Neuronal stem cell (in vitro differentiated cells): ENCODE measurements around the gene MARK3.
"Not testable (repeated sequence)": the region's sequence is repeated elsewhere in the genome, so short reads cannot be mapped to it uniquely, and the experiment has no call there.

Experiments
- DNase-seq: peaks from one replicate; pipeline ENCODE4 v3.0.0-alpha.2; 2013; ENCODE audit warnings: low spot score
- H2AFZ ChIP-seq: one replicate; pipeline ENCODE4 v1.6.1; 2013; ENCODE audit warnings: mild to moderate bottlenecking, low read length, inconsistent platforms
- H2AK5ac ChIP-seq: 2 replicates; pipeline ENCODE4 v1.6.1; 2013; ENCODE audit warnings: low read depth, mild to moderate bottlenecking, inconsistent platforms, low read length, moderate library complexity, mixed read lengths
- H2BK120ac ChIP-seq: 2 replicates; pipeline ENCODE4 v1.6.1; 2013; ENCODE audit warnings: low read depth, mild to moderate bottlenecking, inconsistent platforms, low read length, moderate library complexity, mixed read lengths
- H2BK12ac ChIP-seq: one replicate; pipeline ENCODE4 v1.6.1; 2013; ENCODE audit warnings: low read length, inconsistent platforms
- H2BK15ac ChIP-seq: 2 replicates; pipeline ENCODE4 v1.6.1; 2013; ENCODE audit warnings: mild to moderate bottlenecking, low read length, inconsistent platforms, mixed read lengths
- H2BK5ac ChIP-seq: one replicate; pipeline ENCODE4 v1.6.1; 2013; ENCODE audit warnings: inconsistent platforms, mild to moderate bottlenecking, low read length, moderate library complexity
- H3K14ac ChIP-seq: one replicate; pipeline ENCODE4 v1.6.1; 2013; ENCODE audit warnings: low read length, inconsistent platforms
- H3K18ac ChIP-seq: 2 replicates; pipeline ENCODE4 v1.6.1; 2013; ENCODE audit warnings: low read length, inconsistent platforms
- H3K23ac ChIP-seq: 2 replicates; pipeline ENCODE4 v1.6.1; 2013; ENCODE audit warnings: low read depth, mild to moderate bottlenecking, mixed read lengths, low read length, inconsistent platforms; ENCODE audit not compliant: poor library complexity
- H3K27ac ChIP-seq: replicated peaks from 3 replicates; pipeline ENCODE4 v1.5.1; 2013; ENCODE audit warnings: low read length, inconsistent platforms
- H3K27me3 ChIP-seq, 3 experiments: 2 replicates each; pipeline ENCODE4 v1.6.1; 2013; ENCODE audit warnings: low read length in 3 of 3, mild to moderate bottlenecking in 2 of 3, inconsistent platforms in 1 of 3, low read depth in 1 of 3, mixed read lengths in 1 of 3, moderate library complexity in 1 of 3; ENCODE audit not compliant: control insufficient read depth in 3 of 3, insufficient read depth in 3 of 3
- H3K36me3 ChIP-seq, 2 donors: replicated peaks in 1 of 2; 2 replicates each; pipeline ENCODE4 v1.6.1; 2013; ENCODE audit warnings: low read length in 2 of 2; ENCODE audit not compliant: control insufficient read depth in 2 of 2, insufficient read depth in 2 of 2
- H3K4ac ChIP-seq: 2 replicates; pipeline ENCODE4 v1.6.1; 2013; ENCODE audit warnings: inconsistent platforms, mild to moderate bottlenecking, low read length, moderate library complexity
- H3K4me1 ChIP-seq, 2 donors: 1 replicate in 1 of 2; 2 replicates in 1 of 2; pipeline ENCODE4 v1.6.1; 2013; ENCODE audit warnings: low read length in 2 of 2, low read depth in 1 of 2; ENCODE audit not compliant: control insufficient read depth in 2 of 2, insufficient read depth in 1 of 2
- H3K4me2 ChIP-seq: one replicate; pipeline ENCODE4 v1.6.1; 2013; ENCODE audit warnings: mild to moderate bottlenecking, low read length, inconsistent platforms; ENCODE audit not compliant: insufficient read depth, poor library complexity, severe bottlenecking
- H3K4me3 ChIP-seq, 2 donors: 2 replicates each; pipeline ENCODE4 v1.5.1; 2013; ENCODE audit warnings: low read length in 2 of 2, mild to moderate bottlenecking in 2 of 2, inconsistent platforms in 1 of 2, moderate library complexity in 1 of 2
- H3K79me1 ChIP-seq: one replicate; pipeline ENCODE4 v1.6.1; 2013; ENCODE audit warnings: low read depth, mild to moderate bottlenecking, inconsistent platforms, low read length, moderate library complexity
- H3K9ac ChIP-seq: one replicate; pipeline ENCODE4 v1.6.1; 2013; ENCODE audit warnings: mild to moderate bottlenecking, low read depth, low read length, inconsistent platforms; ENCODE audit not compliant: poor library complexity
- H3K9me3 ChIP-seq, 2 donors: replicated peaks in 1 of 2; 2 replicates each; pipeline versions ENCODE3 to v1.6.1; 2013; ENCODE audit warnings: low read length in 2 of 2, mild to moderate bottlenecking in 2 of 2, inconsistent platforms in 1 of 2, low read depth in 1 of 2, mixed read lengths in 1 of 2, moderate library complexity in 1 of 2; ENCODE audit not compliant: control insufficient read depth in 2 of 2, insufficient read depth in 1 of 2
- H4K8ac ChIP-seq: one replicate; pipeline ENCODE4 v1.6.1; 2013; ENCODE audit warnings: low read depth, mild to moderate bottlenecking, inconsistent platforms, low read length, moderate library complexity
- H4K91ac ChIP-seq: one replicate; pipeline ENCODE4 v1.6.1; 2013; ENCODE audit warnings: low read length, low read depth, mild to moderate bottlenecking, inconsistent platforms; ENCODE audit not compliant: poor library complexity
- WGBS, 2 donors: extraction: QIAGEN DNeasy Blood & Tissue Kit; methylation state at CpG; one replicate each; pipeline ENCODE4 v1.1.7; 2013; ENCODE audit warnings: missing lambda C conversion rate in 2 of 2, mixed read lengths in 1 of 2; ENCODE audit not compliant: insufficient read length in 2 of 2, insufficient replicate concordance in 1 of 2; ENCODE audit errors: extremely low coverage in 2 of 2; 5-methylcytosine and 5-hydroxymethylcytosine counted together

The MARK3 gene

DNA sequence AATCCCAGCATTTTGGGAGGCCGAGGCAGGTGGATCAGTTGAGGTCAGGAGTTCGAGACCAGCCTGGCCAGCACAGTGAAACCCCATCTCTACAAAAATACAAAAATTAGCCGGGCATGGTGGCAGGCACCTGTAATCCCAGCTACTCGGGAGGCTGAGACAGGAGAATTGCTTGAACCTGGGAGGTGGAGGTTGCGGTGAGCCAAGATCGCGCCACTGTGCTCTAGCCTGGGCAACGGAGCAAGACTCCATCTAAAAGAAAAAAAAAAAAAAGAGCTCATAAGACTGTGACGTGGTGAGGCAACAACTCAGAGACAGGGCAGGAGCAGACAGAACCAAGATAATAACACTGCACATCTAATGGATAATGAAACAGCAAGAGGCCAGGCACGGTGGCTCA is 27.7 kb upstream of the MARK3 start:
- not testable (repeated sequence) for H3K4me2 ChIP-seq, H3K23ac ChIP-seq, H3K18ac ChIP-seq, DNase-seq, H2BK12ac ChIP-seq, H3K27me3 ChIP-seq, H4K8ac ChIP-seq, H2BK15ac ChIP-seq, H3K36me3 ChIP-seq, H2AFZ ChIP-seq, H3K14ac ChIP-seq, H3K9me3 ChIP-seq, H3K27ac ChIP-seq, H2BK120ac ChIP-seq, H2AK5ac ChIP-seq, H3K4ac ChIP-seq, H3K4me1 ChIP-seq, H3K79me1 ChIP-seq, H3K9ac ChIP-seq, H4K91ac ChIP-seq, H2BK5ac ChIP-seq, H3K4me3 ChIP-seq
- WGBS, 2 donors = no CpG with 5 or more reads among the region's 10 CpGs

DNA sequence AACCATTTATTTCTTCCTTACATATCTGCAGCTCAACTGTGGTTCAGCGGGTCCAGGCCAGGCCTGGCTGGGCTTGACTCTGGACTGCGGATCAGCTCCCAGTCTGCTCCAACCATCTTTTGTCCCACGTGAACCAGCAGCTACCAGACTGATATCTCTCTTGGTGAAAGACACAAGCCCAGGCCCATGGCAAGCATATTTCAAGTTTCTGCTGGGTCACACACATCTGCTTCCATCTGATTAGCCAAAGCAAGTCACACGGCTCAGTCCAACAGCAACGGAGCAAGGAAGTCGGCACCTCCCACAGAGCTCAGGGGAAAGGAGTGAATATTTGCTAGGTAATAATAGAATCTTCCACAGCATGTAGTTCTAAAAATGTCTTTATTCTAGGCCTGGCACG is 24.7 kb upstream of the MARK3 start:
- H3K4me2 ChIP-seq = no peak overlapping the region
- peaks cover 0 to 5% of the 10 kb centered on the region in 2 donors for H3K9me3 ChIP-seq
- H2BK120ac ChIP-seq = no peak overlapping the region
- no peak overlapping the region for H3K14ac ChIP-seq
- no peak overlapping the region for H3K9ac ChIP-seq
- no peaks in the 10 kb centered on the region for H3K79me1 ChIP-seq
- H3K4me1 ChIP-seq = no peaks in the 10 kb centered on the region
- no peak overlapping the region for H3K4me3 ChIP-seq
- no peaks in the 10 kb centered on the region for H3K27me3 ChIP-seq
- no peak overlapping the region for H3K18ac ChIP-seq
- H4K8ac ChIP-seq = no peak overlapping the region
- no peak for DNase-seq
- H2BK12ac ChIP-seq = no peak overlapping the region
- H3K4ac ChIP-seq = no peak overlapping the region
- no CpG with 5 or more reads among the region's 7 CpGs for WGBS, 2 donors
- H2AFZ ChIP-seq = no peak overlapping the region
- H3K23ac ChIP-seq = no peak overlapping the region
- no peak overlapping the region for H2AK5ac ChIP-seq
- no peak overlapping the region for H3K27ac ChIP-seq
- no peak overlapping the region for H4K91ac ChIP-seq
- no peaks in the 10 kb centered on the region for H3K36me3 ChIP-seq
- no peak overlapping the region for H2BK5ac ChIP-seq
- H2BK15ac ChIP-seq = no peak overlapping the region

DNA sequence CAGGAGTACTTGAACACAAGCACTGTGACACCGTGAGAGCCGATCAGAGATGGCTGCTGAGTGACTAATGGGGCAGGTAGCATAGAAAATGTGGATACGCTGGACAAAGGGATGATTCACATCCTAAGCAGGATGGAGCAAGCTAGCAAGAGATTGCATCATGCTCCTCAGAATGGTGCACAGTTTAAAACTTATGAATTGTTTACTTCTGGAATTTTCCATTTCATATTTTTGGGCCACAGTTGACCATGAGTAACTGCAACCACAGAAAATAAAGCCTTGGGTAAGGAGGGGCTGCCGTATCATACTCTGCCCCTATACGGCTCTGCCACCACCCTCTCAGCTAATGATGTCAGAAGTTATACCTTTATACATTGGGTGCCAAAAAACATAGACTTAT is 23.3 kb upstream of the MARK3 start:
- Histone ChIP-seq H2AFZ (no peak overlapping the region), H2BK15ac (no peak overlapping the region), H2BK120ac (no peak overlapping the region), H3K4ac (no peak overlapping the region), H3K27me3 (no peaks in the 10 kb centered on the region), H3K9ac (no peak overlapping the region), H3K4me1 (no peaks in the 10 kb centered on the region), H3K36me3 (no peaks in the 10 kb centered on the region), H2AK5ac (no peak overlapping the region), H3K27ac (no peak overlapping the region), H4K8ac (no peak overlapping the region), H4K91ac (no peak overlapping the region), H3K79me1 (no peaks in the 10 kb centered on the region), H3K4me2 (no peak overlapping the region), H3K14ac (no peak overlapping the region), H3K9me3 (peaks cover 0 to 5% of the 10 kb centered on the region in 2 donors), H3K18ac (no peak overlapping the region), H3K4me3 (peak overlapping the region in 1 of 2 donors; percentile 10), H2BK12ac (no peak overlapping the region), H3K23ac (no peak overlapping the region), H2BK5ac (no peak overlapping the region)
- DNase-seq = no peak
- no CpG with 5 or more reads among the region's 5 CpGs for WGBS, 2 donors

DNA sequence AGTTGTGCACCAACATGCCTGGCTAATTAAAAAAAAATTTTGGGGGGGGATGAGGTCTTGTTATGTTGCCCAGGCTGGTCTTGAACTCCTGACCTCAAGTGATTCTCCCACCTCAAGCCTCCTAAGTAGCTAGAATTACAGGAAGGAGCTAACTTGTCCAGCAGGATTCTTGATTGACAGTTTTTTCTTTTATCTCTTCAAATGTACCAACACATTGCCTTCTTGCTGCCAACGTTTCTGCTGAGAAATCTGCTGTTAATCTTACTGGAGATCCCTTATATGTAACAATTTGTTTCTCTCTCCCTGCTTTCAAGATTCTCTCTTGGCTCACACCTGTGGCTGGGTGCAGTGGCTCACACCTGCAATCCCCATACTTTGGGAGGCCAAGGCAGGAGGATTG is 22.4 kb upstream of the MARK3 start:
- no peaks in the 10 kb centered on the region for H3K4me1 ChIP-seq
- no peak overlapping the region for H2BK120ac ChIP-seq
- no peaks in the 10 kb centered on the region for H3K36me3 ChIP-seq
- H3K79me1 ChIP-seq = no peaks in the 10 kb centered on the region
- H2BK12ac ChIP-seq = no peak overlapping the region
- no peaks in the 10 kb centered on the region for H3K27me3 ChIP-seq
- H3K27ac ChIP-seq = no peak overlapping the region
- H2BK15ac ChIP-seq = no peak overlapping the region
- no peak overlapping the region for H2AK5ac ChIP-seq
- H3K9me3 ChIP-seq = peaks cover 0 to 5% of the 10 kb centered on the region in 2 donors
- H3K9ac ChIP-seq = no peak overlapping the region
- no peak overlapping the region for H4K91ac ChIP-seq
- no peak overlapping the region for H3K14ac ChIP-seq
- H4K8ac ChIP-seq = no peak overlapping the region
- no peak overlapping the region for H2BK5ac ChIP-seq
- H2AFZ ChIP-seq = no peak overlapping the region
- DNase-seq = no peak
- no peak overlapping the region for H3K4ac ChIP-seq
- H3K23ac ChIP-seq = no peak overlapping the region
- WGBS, 2 donors = no CpG with 5 or more reads among the region's 1 CpG
- H3K4me2 ChIP-seq = no peak overlapping the region
- H3K18ac ChIP-seq = no peak overlapping the region
- H3K4me3 ChIP-seq = no peak overlapping the region
